Placental pericyte (primary cell): ENCODE data around the gene ZSCAN25. TPM values are rescaled to one million over a fixed set of nuclear protein-coding genes. Genes with fewer than 3 reads are reported as not detected.

Experiments
- total RNA-seq: library from RNA; depleted of rRNA; stranded (reverse); fragments of >200 nt; gene quantifications from 2 replicates; pipeline ENCODE4 v1.2.3, GENCODE V29; 2012

The ZSCAN25 gene
- 8.3 and 15.9 TPM in 2 replicates for total RNA-seq

GRCh38 chr7:99616359-99617191 lies at the start of gene ZSCAN25:
TSS of gene ZSCAN25 (plus strand) at chr7:99616946. CDS start at chr7:99619607, 2,661 bp downstream.

GRCh38 chr7:99597762-99598501 lies 18.8 kb upstream of the ZSCAN25 start, which contains the start of gene TMEM225B:
TSS of gene TMEM225B (plus strand) at chr7:99598267. CDS start at chr7:99604389, 6,122 bp downstream.

GRCh38 chr7:99679400-99680191 lies 62.9 kb downstream of the ZSCAN25 start, which contains the start of gene CYP3A5:
TSS of gene CYP3A5 (minus strand) at chr7:99679996. CDS start at chr7:99679896, 100 bp downstream.

Other genes starting within 250 kb of the ZSCAN25 start
- 399 and 536 TPM in 2 replicates for gene ARPC1B, start 242.2 kb upstream of the ZSCAN25 start, total RNA-seq
- gene PDAP1, start 208.3 kb upstream of the ZSCAN25 start, total RNA-seq, result 42.1 and 74.0 TPM in 2 replicates
- 87.6 and 133 TPM in 2 replicates for gene BUD31, start 208.0 kb upstream of the ZSCAN25 start, total RNA-seq
- 4.8 and 8.4 TPM in 2 replicates for gene PTCD1, start 178.1 kb upstream of the ZSCAN25 start, total RNA-seq
- gene CPSF4, start 178.0 kb upstream of the ZSCAN25 start, total RNA-seq, result 33.4 and 39.6 TPM in 2 replicates
- gene ATP5MF, start 150.8 kb upstream of the ZSCAN25 start, total RNA-seq, result 99.8 and 214 TPM in 2 replicates
- 4.4 and 9.7 TPM in 2 replicates for gene ZNF789, start 144.1 kb upstream of the ZSCAN25 start, total RNA-seq
- gene ZNF394, start 116.7 kb upstream of the ZSCAN25 start, total RNA-seq, result 28.2 and 31.9 TPM in 2 replicates
- gene ZKSCAN5, start 112.3 kb upstream of the ZSCAN25 start, total RNA-seq, result 16.0 and 16.9 TPM in 2 replicates
- gene FAM200A, start 64.8 kb upstream of the ZSCAN25 start, total RNA-seq, result 3.9 and 5.7 TPM in 2 replicates
- gene ZNF655, start 58.3 kb upstream of the ZSCAN25 start, total RNA-seq, result 65.9 and 85.3 TPM in 2 replicates
- gene TMEM225B, start 18.7 kb upstream of the ZSCAN25 start, total RNA-seq, result 0.44 TPM in 1 of 2 replicates, not detected in the other
- under 0.01 and 0.72 TPM in 2 replicates for gene CYP3A5, start 63.0 kb downstream of the ZSCAN25 start, total RNA-seq
- gene CYP3A7, start 118.2 kb downstream of the ZSCAN25 start, total RNA-seq, result 0.44 TPM in 1 of 2 replicates, not detected in the other
- gene CYP3A4, start 167.2 kb downstream of the ZSCAN25 start, total RNA-seq, result not detected in 2 replicates
- not detected in 2 replicates for gene CYP3A43, start 211.1 kb downstream of the ZSCAN25 start, total RNA-seq